SW 1271 (cell line): ENCODE results near the gene INTS11.
"Not testable (repeated sequence)": the region's sequence is repeated elsewhere in the genome, so short reads cannot be mapped to it uniquely, and the experiment has no call there.

Experiments used
- DNase-seq, 2 experiments: peaks; one replicate each; lab custom pipeline; 2025; lab: John Stamatoyannopoulos, UW

The INTS11 gene

DNA sequence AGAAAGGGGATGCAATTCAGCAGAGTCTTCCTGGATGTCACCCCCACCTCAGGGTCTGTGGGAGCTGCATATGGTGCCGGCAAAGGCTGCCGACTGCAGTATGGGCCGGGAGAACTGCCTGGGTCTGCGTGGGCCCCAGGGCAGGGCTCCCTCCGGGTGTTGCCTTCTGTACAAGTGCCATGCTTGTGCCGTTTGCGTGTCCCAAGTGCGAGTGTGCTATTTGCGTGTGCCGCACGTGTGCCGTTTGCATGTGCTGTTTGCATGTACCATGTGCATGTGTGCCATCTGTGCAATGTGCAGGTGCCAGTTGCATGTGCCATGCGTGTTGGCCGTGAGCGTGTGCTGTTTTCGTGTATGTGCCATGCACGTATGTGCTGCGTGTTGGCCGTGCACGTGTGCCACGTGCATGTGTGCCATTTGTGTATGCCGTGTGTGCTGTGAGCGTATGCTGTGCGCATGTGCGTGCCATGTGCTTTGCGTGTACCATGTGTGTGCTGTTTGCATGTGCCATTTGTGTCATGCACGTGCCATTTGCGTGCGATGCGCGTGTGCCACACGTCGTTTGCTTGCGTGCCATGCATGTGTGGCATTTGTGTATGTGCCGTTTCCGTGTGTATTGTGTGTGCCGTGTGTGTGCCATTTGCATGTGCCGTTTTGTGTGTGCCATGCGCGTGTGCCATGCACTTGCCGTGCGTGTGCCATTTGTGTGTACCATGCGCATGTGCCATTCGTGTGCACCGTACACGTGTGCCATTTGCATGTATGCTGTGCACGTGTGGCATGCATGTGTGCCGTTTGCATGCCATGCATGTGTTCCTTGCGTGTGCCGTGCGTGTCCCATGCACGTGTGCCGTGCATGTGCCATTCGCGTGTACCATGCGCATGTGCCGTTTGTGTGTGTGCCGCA, 5.1 kb upstream of the INTS11 start:
- no peak for DNase-seq

DNA sequence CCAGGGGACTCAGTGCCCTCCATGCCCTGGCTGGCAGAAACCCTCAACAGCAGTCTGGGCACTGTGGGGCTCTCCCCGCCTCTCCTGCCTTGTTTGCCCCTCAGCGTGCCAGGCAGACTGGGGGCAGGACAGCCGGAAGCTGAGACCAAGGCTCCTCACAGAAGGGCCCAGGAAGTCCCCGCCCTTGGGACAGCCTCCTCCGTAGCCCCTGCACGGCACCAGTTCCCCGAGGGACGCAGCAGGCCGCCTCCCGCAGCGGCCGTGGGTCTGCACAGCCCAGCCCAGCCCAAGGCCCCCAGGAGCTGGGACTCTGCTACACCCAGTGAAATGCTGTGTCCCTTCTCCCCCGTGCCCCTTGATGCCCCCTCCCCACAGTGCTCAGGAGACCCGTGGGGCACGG, 3.8 kb upstream of the INTS11 start:
- DNase-seq: no peak

DNA sequence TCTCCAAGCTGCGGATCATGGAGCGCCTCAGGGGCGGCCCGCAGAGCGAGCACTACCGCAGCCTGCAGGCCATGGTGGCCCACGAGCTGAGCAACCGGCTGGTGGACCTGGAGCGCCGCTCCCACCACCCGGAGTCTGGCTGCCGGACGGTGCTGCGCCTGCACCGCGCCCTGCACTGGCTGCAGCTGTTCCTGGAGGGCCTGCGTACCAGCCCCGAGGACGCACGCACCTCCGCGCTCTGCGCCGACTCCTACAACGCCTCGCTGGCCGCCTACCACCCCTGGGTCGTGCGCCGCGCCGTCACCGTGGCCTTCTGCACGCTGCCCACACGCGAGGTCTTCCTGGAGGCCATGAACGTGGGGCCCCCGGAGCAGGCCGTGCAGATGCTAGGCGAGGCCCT, 2.8 kb upstream of the INTS11 start:
- no peak for DNase-seq

DNA sequence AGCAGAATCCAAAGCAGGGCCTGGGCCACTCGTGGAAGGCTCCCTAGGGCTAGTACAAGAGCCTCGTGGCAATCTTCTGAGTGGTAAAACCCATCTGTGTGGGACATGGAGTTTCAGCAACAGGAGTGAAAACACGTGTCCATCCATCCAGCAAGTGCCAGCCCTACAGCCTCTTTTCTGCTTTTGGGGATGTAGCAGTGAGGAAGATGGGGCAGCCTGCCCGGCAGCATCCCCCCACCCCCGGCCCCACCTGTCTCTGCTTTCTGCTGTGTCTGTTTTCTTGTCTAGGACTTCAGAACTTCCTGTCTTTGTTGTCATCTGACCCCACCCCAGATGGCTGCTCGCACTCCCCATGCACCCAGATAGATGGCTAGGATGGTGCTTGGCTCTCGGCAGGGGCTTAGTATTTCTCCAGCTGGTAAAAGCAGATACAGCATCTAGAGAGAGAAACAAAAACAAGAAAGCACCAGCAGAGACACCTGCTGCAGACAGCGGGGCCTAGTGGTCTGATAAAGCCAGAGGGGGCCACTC, 1.7 kb upstream of the INTS11 start:
- no peak for DNase-seq

DNA sequence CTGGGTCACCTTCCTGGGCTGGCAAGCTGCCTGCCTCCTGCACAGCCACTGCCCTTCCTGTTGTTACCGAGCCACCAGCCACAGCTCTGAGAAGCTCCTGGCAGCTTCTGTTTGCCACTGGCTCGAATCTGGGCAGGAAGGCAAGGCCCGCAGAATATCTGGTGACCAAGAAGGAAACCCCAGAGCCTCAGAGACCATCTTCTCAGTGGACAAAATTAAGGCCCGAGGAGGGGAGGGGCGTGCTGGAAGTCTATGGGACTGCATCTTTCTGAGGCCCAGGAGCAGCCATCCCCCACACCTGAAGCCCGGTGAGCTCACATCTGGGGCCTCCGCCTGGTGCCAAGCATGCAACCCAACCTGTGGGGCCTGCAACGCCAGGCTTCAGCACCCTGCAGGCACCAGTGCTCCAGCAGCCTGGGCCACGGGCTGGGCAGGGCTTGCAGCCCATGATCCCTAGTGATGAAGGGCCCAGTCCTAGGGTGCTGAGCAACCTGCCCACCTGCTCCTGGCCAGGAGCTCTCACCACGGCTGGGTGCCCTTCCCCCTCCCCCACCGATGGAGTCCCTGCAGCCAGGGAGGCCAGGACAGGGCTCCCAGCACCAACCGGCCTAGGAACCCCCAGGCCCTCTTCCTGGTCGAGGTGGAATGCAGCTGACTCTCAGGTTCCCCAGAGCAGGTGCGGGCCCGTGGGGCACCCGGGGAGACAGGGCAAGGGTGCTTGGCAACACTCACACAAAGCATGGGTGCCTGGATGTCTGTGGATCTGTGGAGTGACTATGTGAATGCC, 1.0 kb upstream of the INTS11 start:
- no peak for DNase-seq

DNA sequence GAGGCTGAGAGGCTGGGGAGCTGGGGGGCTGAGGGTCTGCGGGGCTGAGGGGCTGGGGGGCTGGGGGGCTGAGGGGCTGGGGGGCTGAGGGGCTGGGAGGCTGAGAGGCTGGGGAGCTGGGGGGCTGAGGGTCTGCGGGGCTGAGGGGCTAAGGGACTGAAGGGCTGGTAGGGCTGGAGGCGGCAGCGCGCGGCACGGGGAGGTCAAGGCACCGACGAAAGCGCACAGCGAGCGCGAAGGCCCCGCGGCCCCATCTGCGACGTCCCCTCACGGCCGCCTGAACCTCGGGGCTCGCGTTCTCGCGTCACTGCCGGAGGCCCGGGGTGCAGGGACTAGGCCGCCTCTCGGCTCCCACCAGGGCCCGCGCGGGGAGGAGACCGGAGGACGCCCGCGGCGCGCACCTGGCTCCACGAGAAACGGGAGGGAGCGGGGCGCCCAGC, 356 bp downstream of the INTS11 start:
- no peak for DNase-seq

DNA sequence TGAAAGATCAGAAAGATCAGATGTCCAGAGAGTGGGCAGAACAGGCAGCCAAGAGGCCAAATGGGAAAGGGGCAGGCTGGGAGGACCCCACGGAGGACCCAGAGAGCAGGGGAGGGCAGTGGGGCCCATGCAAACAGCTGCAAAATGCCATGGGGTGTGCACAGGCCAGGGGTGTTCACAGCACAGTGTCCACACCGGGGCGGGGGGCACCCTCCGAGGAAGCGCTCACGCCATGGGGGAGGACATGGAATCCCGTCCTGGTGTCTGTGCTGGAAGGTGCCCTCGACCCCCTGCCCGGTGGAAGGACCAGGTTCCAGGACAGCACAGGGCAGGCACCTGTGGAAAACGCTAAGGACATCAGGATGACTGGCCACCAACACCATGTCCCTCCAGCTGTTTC, 1.5 kb downstream of the INTS11 start:
- DNase-seq: no peak

DNA sequence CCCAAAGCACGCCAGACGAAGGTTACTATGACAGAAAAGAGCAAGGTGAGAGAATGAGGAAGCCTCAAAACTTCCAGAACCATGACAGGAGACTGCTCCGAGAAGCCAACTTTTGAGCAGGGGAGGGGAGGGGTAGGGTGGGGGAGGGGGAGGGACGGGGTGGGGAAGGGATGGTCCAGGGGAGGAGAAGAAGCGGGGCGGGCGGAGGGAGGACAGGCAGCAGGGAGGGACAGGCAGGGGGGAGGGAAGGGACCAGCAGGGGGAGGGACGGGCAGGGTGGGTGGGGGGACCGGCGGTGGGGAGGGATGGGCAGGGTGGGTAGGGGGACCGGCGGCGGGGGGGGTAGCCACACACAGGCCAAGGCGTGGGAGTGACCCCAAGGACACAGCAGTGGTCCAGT, 2.0 kb downstream of the INTS11 start:
- no peak for DNase-seq

DNA sequence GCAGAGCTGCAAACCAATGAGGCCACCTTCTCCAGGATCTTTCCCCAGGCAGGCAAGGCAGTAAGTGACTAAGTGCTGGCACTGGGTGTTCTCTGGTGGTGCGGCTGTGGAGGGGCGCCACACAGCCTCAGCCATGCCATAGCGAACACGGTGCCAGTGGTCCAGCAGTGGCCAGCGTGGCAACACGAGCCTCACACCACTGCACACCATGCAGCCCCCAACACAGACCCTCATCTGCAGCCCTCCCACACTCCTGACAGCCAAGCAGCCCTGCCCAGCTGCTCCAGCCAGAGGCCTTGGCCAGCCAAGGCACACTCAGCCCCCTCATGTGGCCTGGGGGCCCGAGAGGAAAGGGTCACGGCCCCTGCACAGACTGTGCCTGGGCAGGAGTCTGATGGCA, 3.0 kb downstream of the INTS11 start:
- no peak for DNase-seq

DNA sequence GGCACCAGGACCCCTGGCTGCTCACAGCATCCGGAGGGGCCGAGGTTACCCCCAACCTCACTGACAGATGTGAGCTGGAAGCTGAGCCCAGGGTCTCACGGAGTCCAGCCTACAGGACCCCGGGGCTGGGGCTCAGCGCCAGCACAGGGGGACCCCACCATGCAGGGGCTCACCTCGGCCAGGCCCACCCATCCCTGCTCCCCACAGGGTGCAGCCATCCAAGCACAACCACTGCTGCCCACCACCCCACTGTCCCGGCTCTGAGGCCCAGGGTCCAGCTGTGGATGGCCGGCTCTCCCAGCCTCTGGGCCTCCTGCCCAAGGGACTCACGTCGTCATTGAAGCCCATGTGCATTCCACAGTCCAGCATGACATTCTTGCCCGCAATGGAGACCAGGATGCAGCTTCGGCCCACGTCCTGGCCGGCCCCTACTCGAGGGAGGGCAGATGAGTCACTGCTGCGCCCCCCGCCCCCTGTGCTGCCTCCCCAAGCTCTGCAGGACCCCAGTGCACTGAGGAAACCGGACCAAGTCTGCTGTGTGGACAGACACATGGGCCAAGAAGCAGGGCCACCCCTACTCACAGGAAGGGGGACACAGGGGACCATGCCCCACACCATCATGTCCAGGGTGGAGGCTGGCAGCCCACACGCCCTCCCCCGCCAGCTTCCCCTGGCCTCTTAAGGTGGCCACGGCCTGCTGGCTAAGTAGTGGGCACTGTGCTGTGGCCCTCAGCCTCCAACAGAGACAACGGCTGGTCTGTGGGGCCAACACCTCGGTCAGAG, 3.6 kb downstream of the INTS11 start:
- DNase-seq: no peak

DNA sequence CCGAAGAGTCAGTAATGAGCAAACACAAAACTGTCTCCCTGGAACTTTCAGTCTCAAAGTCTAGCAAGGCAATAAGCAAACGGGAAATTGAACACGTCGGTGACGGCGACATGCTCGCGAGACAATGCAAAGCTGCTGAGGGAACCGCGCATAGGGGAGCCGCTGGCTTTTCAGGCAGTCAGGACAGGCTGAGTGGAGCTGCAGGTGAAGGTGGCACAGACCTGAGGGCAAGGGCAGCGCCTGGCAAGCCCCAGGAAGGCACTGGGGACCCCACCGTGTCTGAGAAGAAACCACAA, 4.9 kb downstream of the INTS11 start:
- DNase-seq: no peak

DNA sequence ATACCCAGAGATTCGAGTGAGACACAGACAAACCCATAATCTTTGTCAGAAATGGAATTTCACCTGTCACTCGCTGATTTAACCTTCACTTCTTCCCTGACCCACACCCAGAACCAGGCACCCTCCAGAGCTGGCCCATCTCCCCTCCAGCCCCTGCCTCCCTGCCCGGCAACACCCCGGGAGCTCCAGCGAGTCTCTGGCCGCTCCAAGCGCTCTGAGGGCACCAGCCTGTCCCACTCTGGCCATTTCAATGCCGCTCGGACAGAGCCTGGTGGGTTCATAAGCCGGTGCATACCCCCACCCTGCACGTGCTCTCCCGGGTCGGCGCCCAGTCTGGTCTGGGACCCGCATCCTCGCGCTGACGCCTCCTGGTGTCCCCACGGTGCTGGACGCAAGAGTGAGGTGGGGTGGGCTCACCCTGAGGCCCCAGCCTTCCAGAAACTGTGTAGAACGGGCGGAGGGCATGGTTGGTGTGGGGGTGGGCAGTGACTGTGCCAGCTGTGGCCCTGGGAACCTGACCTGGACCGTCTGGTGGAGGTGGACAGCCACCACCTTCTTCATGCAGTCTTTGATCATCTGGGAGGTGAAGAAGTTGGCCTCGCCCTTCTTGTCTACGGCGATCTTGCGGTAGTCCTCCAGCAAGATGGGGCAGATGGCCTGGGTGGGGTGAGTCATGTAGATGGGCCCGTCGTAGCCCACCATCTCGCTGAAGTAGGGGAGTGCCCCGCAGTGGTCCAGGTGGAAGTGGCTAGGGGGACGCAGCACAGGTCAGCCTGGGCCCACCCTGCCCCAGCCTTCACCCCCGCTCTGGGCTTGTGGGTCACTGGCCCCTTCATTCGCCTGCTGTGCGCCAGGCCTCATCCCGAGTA, 5.4 kb downstream of the INTS11 start:
- no peak for DNase-seq

DNA sequence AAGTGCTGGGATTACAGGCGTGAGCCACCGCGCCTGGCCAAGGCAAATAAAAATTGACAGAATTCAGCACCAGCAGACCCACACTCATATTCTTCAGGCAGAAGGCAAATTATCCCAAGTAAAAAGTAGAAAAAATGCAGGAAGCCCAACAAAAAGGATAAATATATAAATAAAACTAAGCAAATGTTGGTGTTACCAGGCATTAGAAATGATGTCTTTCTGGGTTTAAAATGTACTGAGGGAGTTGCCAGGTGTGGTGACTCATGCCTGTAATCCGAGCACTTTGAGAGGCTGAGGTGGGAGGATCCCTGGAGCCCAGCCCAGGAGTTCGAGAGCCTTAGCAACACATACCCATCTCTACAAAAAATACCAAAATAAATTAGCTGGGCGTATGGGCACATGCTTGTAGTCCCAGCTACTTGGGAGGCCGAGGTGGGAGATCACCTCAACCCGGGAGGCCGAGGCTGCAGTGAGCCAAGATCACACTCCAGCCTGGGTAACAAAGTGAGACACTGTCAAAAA, 6.3 kb downstream of the INTS11 start:
- DNase-seq: peak; percentile 36 to 86

DNA sequence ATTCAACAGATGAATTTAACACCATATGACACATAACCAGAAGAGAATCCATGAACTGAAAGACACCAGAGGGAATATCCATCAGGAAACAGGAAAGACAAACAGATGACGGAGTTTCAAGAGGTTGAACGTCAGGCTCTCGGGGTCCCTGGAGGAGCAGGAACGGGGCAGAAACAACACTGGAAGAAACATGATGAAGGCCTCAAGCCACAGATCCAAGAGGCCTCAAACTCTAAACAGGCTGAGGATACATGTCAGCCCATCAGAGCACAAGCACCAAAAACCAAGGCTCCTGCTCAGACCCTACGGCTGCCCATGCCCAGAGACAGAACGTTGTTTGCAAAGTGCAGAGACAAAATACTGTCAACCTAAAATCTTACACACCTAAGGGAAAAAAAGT, 7.0 kb downstream of the INTS11 start:
- DNase-seq: no peak

DNA sequence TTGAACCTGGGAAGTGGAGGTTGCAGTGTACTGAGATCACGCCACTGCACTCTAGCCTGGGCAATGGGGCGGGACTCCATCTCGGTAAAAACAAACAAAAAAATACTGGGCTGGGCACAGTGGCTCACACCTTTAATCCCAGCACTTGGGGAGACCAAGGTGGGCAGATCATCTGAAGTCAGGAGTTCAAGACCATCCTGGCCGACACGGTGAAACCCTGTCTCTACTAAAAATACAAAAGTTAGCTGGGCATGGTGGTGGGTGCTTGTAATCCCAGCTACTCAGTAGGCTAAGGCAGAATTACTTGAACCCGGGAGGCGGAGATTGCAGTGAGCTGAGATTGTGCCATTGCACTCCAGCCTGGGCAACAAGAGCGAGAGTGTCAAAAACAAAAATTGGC, 8.3 kb downstream of the INTS11 start:
- DNase-seq: not testable (repeated sequence)

DNA sequence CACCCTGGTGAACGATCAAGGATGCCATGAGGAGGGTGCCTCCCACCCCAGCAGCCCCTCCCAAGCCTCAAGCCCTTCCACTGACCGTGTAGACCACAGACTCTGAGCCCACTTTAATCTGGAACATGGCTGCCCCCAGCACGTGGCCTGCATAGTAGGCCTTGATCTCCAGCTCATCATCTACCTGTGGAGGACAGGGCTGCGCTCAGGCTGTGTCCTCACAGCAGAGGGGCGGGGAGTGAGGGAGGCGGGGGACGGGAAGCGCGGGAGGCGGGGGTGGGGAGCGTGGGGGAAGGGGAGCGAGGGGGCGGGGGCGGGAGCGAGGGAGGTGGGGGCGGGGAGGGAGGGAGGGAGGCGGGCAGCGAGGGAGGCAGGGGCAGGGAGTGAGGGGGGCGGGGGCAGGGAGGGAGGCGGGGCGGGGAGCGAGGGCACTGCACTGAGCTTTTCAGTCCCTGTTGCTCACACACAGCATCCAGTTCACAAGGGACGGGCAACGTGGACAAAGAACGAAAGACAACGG, 9.0 kb downstream of the INTS11 start:
- no peak for DNase-seq

DNA sequence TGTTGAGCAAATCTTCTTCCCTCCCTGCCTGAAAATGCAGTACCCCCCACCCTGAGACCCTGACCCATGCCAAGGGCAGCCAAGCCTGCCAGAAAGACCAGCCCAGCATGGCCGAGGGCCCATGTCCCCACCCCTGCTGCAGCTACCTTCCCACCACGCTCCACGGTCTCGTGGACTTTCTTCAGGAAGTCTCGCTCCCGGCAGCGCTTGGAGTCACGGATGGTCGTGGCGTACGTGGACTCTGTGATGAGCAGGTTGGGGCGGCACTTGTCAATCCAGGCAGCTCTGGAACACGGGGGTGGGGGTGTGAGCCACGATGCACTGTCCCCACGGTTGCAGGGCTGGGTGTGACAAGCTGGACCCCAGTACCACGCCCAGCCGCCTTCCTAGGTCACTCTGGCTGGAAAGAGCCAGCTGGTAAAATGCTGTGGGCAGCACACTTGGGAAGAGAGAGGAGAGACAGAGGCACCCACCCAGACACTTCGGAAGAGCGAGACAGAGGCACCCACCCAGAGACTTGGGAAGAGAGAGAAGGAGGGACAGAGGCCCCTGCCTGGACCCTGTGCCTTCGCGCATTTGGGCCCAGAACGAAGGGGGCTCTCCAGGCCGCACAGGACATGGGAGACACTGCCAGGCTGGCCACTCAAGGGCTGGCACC, 9.7 kb downstream of the INTS11 start:
- DNase-seq: no peak

DNA sequence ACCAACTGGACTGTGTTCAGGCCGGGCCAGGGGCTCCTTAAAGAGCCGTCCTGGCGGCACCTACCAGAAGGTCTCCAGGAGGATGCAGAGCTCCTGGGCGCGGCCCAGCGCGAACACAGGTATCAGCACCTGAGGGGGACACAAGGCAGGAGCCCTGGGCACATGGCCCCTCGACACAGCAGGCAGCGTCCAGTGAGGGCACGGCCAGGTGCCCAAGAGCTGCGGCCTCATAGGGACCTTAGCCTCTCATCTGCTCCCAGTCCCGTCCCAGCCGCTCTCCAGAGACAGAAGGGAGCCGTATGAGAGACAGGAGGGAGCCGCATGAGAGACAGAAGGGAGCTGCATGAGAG, 10.2 kb downstream of the INTS11 start:
- DNase-seq: no peak

DNA sequence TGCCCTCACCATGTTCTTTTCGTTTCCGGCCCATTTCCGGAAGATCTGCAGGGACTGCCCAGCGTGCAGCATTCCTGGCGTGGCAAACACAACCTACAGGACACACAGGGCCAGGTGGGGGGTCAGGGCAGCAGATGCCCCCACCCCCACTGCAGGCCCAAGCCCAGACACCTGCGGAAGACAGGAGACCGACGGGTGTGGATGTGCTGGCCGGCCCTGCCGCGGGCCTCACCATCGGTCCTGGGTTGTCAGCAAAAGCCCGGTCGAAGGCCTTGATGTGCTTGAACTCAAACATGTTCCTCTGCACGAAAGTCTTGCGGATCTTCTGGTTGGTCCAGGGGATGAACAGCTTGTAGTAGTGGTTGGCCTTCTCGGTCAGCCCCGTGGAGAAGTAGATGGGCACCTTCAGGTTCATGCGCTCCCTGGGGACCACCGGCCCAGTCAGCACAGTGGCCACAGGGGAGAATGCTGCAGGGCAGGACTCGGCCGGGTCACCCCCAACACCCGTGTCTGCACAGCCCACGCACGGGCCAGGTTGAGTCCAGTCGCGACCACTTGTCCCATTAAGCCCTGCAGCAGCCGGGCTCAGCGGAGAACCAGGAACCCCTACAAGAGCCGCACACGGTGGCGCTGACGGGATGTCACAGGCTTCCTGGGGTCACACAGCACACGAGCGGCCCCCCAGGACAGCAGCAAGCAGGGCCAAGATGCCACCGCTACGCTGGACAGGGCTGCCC, 10.8 kb downstream of the INTS11 start:
- DNase-seq: no peak
